ENCODE data around the gene APELA.

APELA gene

GRCh38 chr4:164866817-164867490 lies 10.0 kb upstream of the APELA start:
- DNase-seq (ENCODE audit: low read depth), result no peak

DNA sequence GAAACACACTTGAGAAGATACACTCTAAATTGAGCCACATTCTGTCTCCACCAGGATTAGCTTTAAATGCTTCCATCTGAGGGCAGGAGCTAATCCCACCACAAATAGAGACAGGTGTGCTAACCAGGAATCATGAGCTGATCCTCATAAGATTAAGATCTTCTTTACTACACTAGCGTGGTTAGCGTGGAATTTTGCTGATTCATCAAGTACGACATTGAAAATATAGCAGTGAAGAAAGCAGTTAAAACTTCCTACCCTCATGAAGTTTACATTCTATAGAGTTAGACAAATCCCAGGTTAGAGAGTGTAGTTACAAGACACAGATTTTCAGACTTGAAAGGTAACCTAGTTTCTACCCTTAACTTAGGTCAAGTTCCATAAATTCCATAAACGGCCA lies 5.3 kb upstream of the APELA start:
- no peak overlapping the region for H3K4me3 ChIP-seq (ENCODE audit: control insufficient read depth, low read depth, low read length)
- TF ChIP-seq, protein P1, sequence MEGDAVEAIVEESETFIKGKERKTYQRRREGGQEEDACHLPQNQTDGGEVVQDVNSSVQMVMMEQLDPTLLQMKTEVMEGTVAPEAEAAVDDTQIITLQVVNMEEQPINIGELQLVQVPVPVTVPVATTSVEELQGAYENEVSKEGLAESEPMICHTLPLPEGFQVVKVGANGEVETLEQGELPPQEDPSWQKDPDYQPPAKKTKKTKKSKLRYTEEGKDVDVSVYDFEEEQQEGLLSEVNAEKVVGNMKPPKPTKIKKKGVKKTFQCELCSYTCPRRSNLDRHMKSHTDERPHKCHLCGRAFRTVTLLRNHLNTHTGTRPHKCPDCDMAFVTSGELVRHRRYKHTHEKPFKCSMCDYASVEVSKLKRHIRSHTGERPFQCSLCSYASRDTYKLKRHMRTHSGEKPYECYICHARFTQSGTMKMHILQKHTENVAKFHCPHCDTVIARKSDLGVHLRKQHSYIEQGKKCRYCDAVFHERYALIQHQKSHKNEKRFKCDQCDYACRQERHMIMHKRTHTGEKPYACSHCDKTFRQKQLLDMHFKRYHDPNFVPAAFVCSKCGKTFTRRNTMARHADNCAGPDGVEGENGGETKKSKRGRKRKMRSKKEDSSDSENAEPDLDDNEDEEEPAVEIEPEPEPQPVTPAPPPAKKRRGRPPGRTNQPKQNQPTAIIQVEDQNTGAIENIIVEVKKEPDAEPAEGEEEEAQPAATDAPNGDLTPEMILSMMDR (IDR thresholded peaks at IDR 0.05; ENCODE audit: control insufficient read depth, insufficient read depth, low read depth, low read length, missing control alignments), result no peak
- DNase-seq (ENCODE audit: low read depth), result no peak

More at GRCh38 chr4:164866817-164867490, 10.0 kb upstream of the APELA start:
- no peak overlapping the region for H3K4me3 ChIP-seq (ENCODE audit: control insufficient read depth, low read depth, low read length)
- TF ChIP-seq, protein P1 (IDR thresholded peaks at IDR 0.05; ENCODE audit: control insufficient read depth, insufficient read depth, low read depth, low read length, missing control alignments), result no peak

DNA sequence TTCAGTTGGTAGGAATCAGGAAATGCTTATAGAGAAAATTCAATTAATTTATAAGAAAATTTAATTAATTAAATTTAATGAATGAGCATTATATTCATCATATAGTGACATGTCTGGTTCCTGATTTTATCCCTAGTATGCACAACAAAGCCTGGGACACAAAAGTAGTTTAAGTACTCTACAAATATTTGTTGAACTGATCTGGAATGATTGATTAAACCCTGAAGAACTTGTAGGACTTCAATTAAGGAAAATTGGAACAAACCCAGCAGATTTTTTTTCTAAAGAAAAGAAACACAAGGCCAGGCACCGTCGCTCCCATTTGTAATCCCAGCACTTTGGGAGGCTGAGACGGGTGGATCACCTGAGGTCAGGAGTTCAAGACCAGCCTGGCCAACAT lies 4.5 kb upstream of the APELA start:
- no peak for DNase-seq (ENCODE audit: low read depth)
- TF ChIP-seq, protein P1 (IDR thresholded peaks at IDR 0.05; ENCODE audit: control insufficient read depth, insufficient read depth, low read depth, low read length, missing control alignments), result no peak
- no peak overlapping the region for H3K4me3 ChIP-seq (ENCODE audit: control insufficient read depth, low read depth, low read length)

- TF ChIP-seq, protein P1 (IDR thresholded peaks at IDR 0.05; ENCODE audit: control insufficient read depth, insufficient read depth, low read depth, low read length, missing control alignments), result no peak
- no peak overlapping the region for H3K4me3 ChIP-seq (ENCODE audit: control insufficient read depth, low read depth, low read length)
- DNase-seq (ENCODE audit: low read depth), result no peak
These were observed 2.2 kb upstream of the APELA start for GRCh38 chr4:164874789-164875188.

- no peak for DNase-seq (ENCODE audit: low read depth)
- H3K4me3 ChIP-seq (ENCODE audit: control insufficient read depth, low read depth, low read length), result no peak overlapping the region
- TF ChIP-seq, protein P1 (IDR thresholded peaks at IDR 0.05; ENCODE audit: control insufficient read depth, insufficient read depth, low read depth, low read length, missing control alignments), result no peak
These were observed 3.7 kb downstream of the APELA start for GRCh38 chr4:164880489-164881262.

- DNase-seq (ENCODE audit: low read depth), result no peak
- TF ChIP-seq, protein P1 (IDR thresholded peaks at IDR 0.05; ENCODE audit: control insufficient read depth, insufficient read depth, low read depth, low read length, missing control alignments), result no peak
- H3K4me3 ChIP-seq (ENCODE audit: control insufficient read depth, low read depth, low read length), result no peak overlapping the region
These were observed 11.2 kb downstream of the APELA start for GRCh38 chr4:164888096-164888715.
